A673 (cell line): ENCODE data around the gene BEND2.

Experiments used
- EZH2 ChIP-seq: fragments of 200-600 bp; sonication (generic); IDR thresholded peaks from 2 replicates; pipeline ENCODE4 v1.6.1; 2017; ENCODE audit warnings: borderline replicate concordance, low read depth, mild to moderate bottlenecking, mixed read lengths, antibody characterized with exemption, low read length; ENCODE audit not compliant: poor library complexity, severe bottlenecking
- TF ChIP-seq, protein P1 (sequence below): fragments of 300-800, 200-600 bp; sonication (generic); conservative IDR thresholded peaks from 2 replicates; pipeline ENCODE4 v1.5.1; 2017; ENCODE audit warnings: low read depth, mild to moderate bottlenecking, antibody characterized with exemption, low read length, moderate library complexity, mixed read lengths

DNA sequence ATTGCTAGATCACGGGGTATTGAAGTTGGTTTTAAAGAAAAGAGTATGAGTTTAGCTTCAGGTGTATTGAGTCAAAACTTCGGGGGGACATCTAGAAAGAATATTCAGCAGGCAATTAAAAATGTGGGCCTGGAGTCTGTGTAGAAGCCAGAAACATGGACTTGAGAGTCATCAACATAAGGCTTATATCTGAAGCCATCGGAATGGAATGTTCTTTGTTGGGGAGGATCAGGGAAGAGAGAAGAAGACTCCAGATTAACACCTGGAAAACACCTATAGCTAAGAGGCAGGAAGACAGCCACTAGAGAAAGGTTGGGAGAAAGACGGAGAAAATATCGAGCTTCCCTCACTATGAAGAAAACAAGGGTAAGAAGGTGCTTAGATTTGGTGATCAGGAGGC lies 69.5 kb downstream of the BEND2 start:
- TF ChIP-seq, protein P1, sequence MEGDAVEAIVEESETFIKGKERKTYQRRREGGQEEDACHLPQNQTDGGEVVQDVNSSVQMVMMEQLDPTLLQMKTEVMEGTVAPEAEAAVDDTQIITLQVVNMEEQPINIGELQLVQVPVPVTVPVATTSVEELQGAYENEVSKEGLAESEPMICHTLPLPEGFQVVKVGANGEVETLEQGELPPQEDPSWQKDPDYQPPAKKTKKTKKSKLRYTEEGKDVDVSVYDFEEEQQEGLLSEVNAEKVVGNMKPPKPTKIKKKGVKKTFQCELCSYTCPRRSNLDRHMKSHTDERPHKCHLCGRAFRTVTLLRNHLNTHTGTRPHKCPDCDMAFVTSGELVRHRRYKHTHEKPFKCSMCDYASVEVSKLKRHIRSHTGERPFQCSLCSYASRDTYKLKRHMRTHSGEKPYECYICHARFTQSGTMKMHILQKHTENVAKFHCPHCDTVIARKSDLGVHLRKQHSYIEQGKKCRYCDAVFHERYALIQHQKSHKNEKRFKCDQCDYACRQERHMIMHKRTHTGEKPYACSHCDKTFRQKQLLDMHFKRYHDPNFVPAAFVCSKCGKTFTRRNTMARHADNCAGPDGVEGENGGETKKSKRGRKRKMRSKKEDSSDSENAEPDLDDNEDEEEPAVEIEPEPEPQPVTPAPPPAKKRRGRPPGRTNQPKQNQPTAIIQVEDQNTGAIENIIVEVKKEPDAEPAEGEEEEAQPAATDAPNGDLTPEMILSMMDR, result no peak
- no peak for TF ChIP-seq EZH2
